Stimulated activated CD4-positive, alpha-beta T cell treated with anti-CD3 and anti-CD28 coated beads, Interleukin-2, amount 100 ng/mL, for 48 hours (primary cell): ENCODE results near the gene TAF6.

ENCODE experiments used
- DNase-seq, 2 donors: peaks; one replicate each; pipeline ENCODE4 v3.0.0-alpha.2; 2020

Gene TAF6

GRCh38 chr7:100064162-100064561 lies 55.0 kb downstream of the TAF6 start:
- DNase-seq, result no peak

- DNase-seq, result no peak
Measured at GRCh38 chr7:100063376-100063775, 55.8 kb downstream of the TAF6 start.

- DNase-seq, result no peak
Measured at GRCh38 chr7:100061518-100062193, 57.5 kb downstream of the TAF6 start.

GRCh38 chr7:100059251-100059739 lies 59.9 kb downstream of the TAF6 start:
- DNase-seq, result no peak
